ENCODE results near the gene BBS1. TPM values are rescaled to one million over a fixed set of nuclear protein-coding genes. Genes with fewer than 3 reads are reported as not detected.
"Not testable (repeated sequence)": the region's sequence is repeated elsewhere in the genome, so short reads cannot be mapped to it uniquely, and the experiment has no call there.

Gene BBS1
- total RNA-seq (2014; rRNA removed; shearing (Covaris generic)): 17.5 and 29.6 TPM in 2 replicates

GRCh38 chr11:66510271-66510989 is at the start of gene BBS1:
Gene BBS1, plus strand, starts transcription at chr11:66510635. Its CDS starts 25 bp downstream, at chr11:66510660.
- peak; percentile 76 for DNase-seq (ENCODE audit: low read depth)

GRCh38 chr11:66462010-66462409 is 48.4 kb upstream of the BBS1 start:
- DNase-seq (ENCODE audit: low read depth): no peak

GRCh38 chr11:66462911-66463310 is 47.5 kb upstream of the BBS1 start:
- DNase-seq (ENCODE audit: low read depth): no peak

- DNase-seq (ENCODE audit: low read depth): not testable (repeated sequence)
These were observed 46.3 kb upstream of the BBS1 start for GRCh38 chr11:66464116-66464515.

GRCh38 chr11:66464916-66465315 is 45.5 kb upstream of the BBS1 start:
- DNase-seq (ENCODE audit: low read depth): no peak

GRCh38 chr11:66465373-66466224 is 44.8 kb upstream of the BBS1 start:
- DNase-seq (ENCODE audit: low read depth): no peak

- DNase-seq (ENCODE audit: low read depth): peak; percentile 84
These were observed 44.0 kb upstream of the BBS1 start, which contains the start of gene PELI3 for GRCh38 chr11:66466225-66467033. Gene PELI3, plus strand, starts transcription at chr11:66466905. Its CDS starts 1,224 bp downstream, at chr11:66468129.

- DNase-seq (ENCODE audit: low read depth): peak; percentile 38
These were observed 43.3 kb upstream of the BBS1 start for GRCh38 chr11:66467034-66467659.

GRCh38 chr11:66467756-66468155 is 42.7 kb upstream of the BBS1 start:
- DNase-seq (ENCODE audit: low read depth): no peak

GRCh38 chr11:66468691-66469090 is 41.7 kb upstream of the BBS1 start:
- no peak for DNase-seq (ENCODE audit: low read depth)

GRCh38 chr11:66469441-66469840 is 41.0 kb upstream of the BBS1 start:
- no peak for DNase-seq (ENCODE audit: low read depth)

GRCh38 chr11:66470015-66470414 is 40.4 kb upstream of the BBS1 start:
- DNase-seq (ENCODE audit: low read depth): no peak

GRCh38 chr11:66471142-66471541 is 39.3 kb upstream of the BBS1 start:
- DNase-seq (ENCODE audit: low read depth): no peak

GRCh38 chr11:66472054-66472453 is 38.4 kb upstream of the BBS1 start:
- no peak for DNase-seq (ENCODE audit: low read depth)

- DNase-seq (ENCODE audit: low read depth): no peak
These were observed 37.3 kb upstream of the BBS1 start for GRCh38 chr11:66473167-66473566.

- no peak for DNase-seq (ENCODE audit: low read depth)
These were observed 36.6 kb upstream of the BBS1 start for GRCh38 chr11:66473608-66474515.

- no peak for DNase-seq (ENCODE audit: low read depth)
These were observed 34.9 kb upstream of the BBS1 start for GRCh38 chr11:66475349-66476172.

GRCh38 chr11:66476173-66476840 is 34.1 kb upstream of the BBS1 start:
- DNase-seq (ENCODE audit: low read depth): no peak

GRCh38 chr11:66476841-66477251 is 33.6 kb upstream of the BBS1 start:
- DNase-seq (ENCODE audit: low read depth): no peak
